ENCODE results near the gene DTNBP1. TPM values are rescaled to one million over a fixed set of nuclear protein-coding genes. Genes with fewer than 3 reads are reported as not detected.

The DTNBP1 gene
- total and polyA plus RNA-seq, 3 donors from 2014 or later = 21.8 to 25.4 (median 22.6) TPM

DNA sequence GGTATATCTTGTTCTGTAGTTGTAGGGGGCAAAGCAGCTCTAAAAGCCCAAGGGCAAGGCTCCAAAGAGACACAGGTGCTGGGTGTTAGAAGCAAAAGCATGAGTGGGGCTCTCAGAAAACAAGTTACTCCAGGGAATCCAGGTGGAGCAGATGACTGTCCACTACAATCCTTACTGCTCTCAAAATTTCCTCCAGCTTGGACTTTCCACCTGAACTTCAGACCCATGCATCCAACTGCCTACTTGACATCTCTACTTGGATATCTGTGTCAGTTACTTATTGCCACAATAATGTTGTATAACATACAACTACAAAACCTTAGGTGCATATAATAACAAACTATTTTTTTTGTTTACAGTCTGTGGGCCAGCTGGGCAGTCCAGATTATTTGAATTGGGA, 22.8 kb upstream of the DTNBP1 start:
- Histone ChIP-seq H3K4me3 (no peak overlapping the region), H3K27ac (no peak overlapping the region), H3K27me3 (no peaks in the 10 kb centered on the region), H3K4me1 (peaks cover 5% of the 10 kb centered on the region), H3K9me3 (no peaks in the 10 kb centered on the region), H3K36me3 (ENCODE audit: low read depth, missing control alignments) (no peaks in the 10 kb centered on the region)
- intact Hi-C loops (cut with DNase I; ENCODE audit: low total_unique reads) = no loop called here
- TF ChIP-seq POLR2A (IDR thresholded peaks at IDR 0.05) (no peak), CTCF (IDR thresholded peaks at IDR 0.05) (no peak)
- DNase-seq = no peak

- Histone ChIP-seq H3K27ac (no peak overlapping the region), H3K27me3 (no peaks in the 10 kb centered on the region), H3K36me3 (ENCODE audit: low read depth, missing control alignments) (no peaks in the 10 kb centered on the region), H3K9me3 (no peaks in the 10 kb centered on the region), H3K4me3 (no peak overlapping the region), H3K4me1 (no peaks in the 10 kb centered on the region)
- no peak for DNase-seq
- WGBS, 2 donors = 91 to 93% methylated on average over 7 of the region's 7 CpGs
- TF ChIP-seq POLR2A (IDR thresholded peaks at IDR 0.05) (no peak), CTCF (IDR thresholded peaks at IDR 0.05) (no peak)
- intact Hi-C loops (cut with DNase I; ENCODE audit: low total_unique reads) = no loop called here
These were observed 20.4 kb upstream of the DTNBP1 start for GRCh38 chr6:15682965-15683822.

DNA sequence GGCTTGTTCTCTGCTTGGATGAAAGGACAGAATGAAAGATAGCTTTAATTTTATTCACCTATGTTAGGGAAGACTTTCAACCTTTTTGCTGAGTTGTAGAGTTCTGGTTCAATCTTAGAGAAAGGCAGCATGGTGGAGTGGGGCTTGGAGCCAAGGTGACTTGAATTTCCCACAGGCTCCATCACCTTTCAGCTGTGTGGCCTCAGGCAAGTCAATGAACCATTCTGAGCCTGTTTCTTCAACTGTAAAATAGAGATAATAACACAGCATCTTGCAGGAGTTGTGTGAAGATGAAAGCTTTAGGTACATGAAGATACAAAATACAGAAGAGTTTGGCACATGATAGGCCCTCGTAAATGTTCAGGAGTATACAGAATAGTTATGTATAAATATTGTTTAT, 19.1 kb upstream of the DTNBP1 start:
- TF ChIP-seq POLR2A (IDR thresholded peaks at IDR 0.05) (no peak), CTCF (IDR thresholded peaks at IDR 0.05) (no peak)
- H3K27me3 ChIP-seq = no peaks in the 10 kb centered on the region
- no peak overlapping the region for H3K4me3 ChIP-seq
- H3K27ac ChIP-seq = no peak overlapping the region
- intact Hi-C loops (cut with DNase I; ENCODE audit: low total_unique reads) = no loop called here
- no peak for DNase-seq
- no peaks in the 10 kb centered on the region for H3K9me3 ChIP-seq
- H3K36me3 ChIP-seq (ENCODE audit: low read depth, missing control alignments) = no peaks in the 10 kb centered on the region
- H3K4me1 ChIP-seq = no peaks in the 10 kb centered on the region
- WGBS, 2 donors = 91 to 95% methylated on average over 1 of the region's 1 CpG

GRCh38 chr6:15678514-15678913, 15.7 kb upstream of the DTNBP1 start:
- TF ChIP-seq CTCF (IDR thresholded peaks at IDR 0.05) (no peak), POLR2A (IDR thresholded peaks at IDR 0.05) (no peak)
- intact Hi-C loops (cut with DNase I; ENCODE audit: low total_unique reads) = no loop called here
- Histone ChIP-seq H3K4me3 (no peak overlapping the region), H3K9me3 (no peaks in the 10 kb centered on the region), H3K27ac (no peak overlapping the region), H3K36me3 (ENCODE audit: low read depth, missing control alignments) (no peaks in the 10 kb centered on the region), H3K27me3 (no peaks in the 10 kb centered on the region), H3K4me1 (peaks cover 6% of the 10 kb centered on the region)
- DNase-seq = no peak

DNA sequence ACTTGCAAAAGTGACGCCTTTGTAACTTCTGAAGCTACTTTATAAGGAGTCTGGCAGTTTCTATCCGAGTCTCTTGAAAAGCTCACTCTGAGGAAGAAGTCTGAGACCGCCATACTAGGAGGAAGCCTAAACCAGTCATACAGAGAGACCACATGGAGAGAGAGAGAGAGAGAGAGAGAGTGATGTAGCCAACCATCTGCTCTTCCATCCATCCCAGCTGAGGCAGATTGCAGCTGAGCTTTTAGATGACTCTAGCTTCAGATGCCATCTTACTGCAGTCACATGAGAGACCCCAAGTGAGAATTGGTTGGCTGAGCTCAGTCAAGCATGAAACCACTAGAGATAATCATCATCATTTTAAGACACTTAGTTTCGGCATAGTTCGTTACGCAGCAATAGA, 15.0 kb upstream of the DTNBP1 start:
- no peaks in the 10 kb centered on the region for H3K9me3 ChIP-seq
- intact Hi-C loops (cut with DNase I; ENCODE audit: low total_unique reads) = no loop called here
- H3K4me1 ChIP-seq = peaks cover 6% of the 10 kb centered on the region
- no peaks in the 10 kb centered on the region for H3K36me3 ChIP-seq (ENCODE audit: low read depth, missing control alignments)
- TF ChIP-seq CTCF (IDR thresholded peaks at IDR 0.05) = no peak
- no peak for TF ChIP-seq POLR2A (IDR thresholded peaks at IDR 0.05)
- H3K27me3 ChIP-seq = no peaks in the 10 kb centered on the region
- 94% methylated on average over 6 of the region's 6 CpGs for WGBS, 2 donors
- no peak overlapping the region for H3K27ac ChIP-seq
- DNase-seq = no peak
- H3K4me3 ChIP-seq = no peak overlapping the region

Measured in testis (tissue), 3 donors.